Panc1 (cell line): ENCODE measurements around the gene PRELID3B. TPM values are rescaled to one million over a fixed set of nuclear protein-coding genes. Genes with fewer than 3 reads are reported as not detected.

Experiments
- ATAC-seq: fragments of 200-7000 bp; cut with Tn5 transposase; 2 replicates; pipeline ENCODE4 v1.9.1; 2020; ENCODE audit warnings: mild to moderate bottlenecking, moderate library complexity
- BruUV-seq: library from RNA; stranded (reverse); fragments of 400-500 nt; replicated peaks from 2 replicates; lab custom pipeline; 2021; lab: Mats Ljungman, UMichigan
- CTCF ChIA-PET: fragments of 300-600 bp; sonication (Branson Sonifier 250); formaldehyde crosslinking; loops from one replicate; lab custom pipeline; 2022; ENCODE audit warnings: antibody characterized with exemption; lab: Charles Lee
- POLR2A ChIA-PET: fragments of 300-600 bp; sonication (Branson Sonifier 250); formaldehyde crosslinking; loops from one replicate; lab custom pipeline; 2022; ENCODE audit warnings: antibody characterized with exemption; lab: Charles Lee
- DNase-seq: peaks from one replicate; pipeline ENCODE4 v3.0.0-alpha.2; 2010; ENCODE audit warnings: low read depth, low spot score
- H3K27ac ChIP-seq: 2 replicates; pipeline ENCODE4 v1.5.1; 2011; ENCODE audit warnings: mild to moderate bottlenecking, low read length, inconsistent platforms
- H3K27me3 ChIP-seq: fragments of 200-500 bp; sonication (Bioruptor generic); 2 replicates; pipeline ENCODE4 v1.6.0; 2014; ENCODE audit warnings: low read length, inconsistent platforms; ENCODE audit not compliant: control insufficient read depth, insufficient read depth
- H3K36me3 ChIP-seq: fragments of 200-500 bp; sonication (Bioruptor generic); 2 replicates; pipeline ENCODE4 v1.5.1; 2014; ENCODE audit warnings: inconsistent platforms, mild to moderate bottlenecking, low read length, moderate library complexity; ENCODE audit not compliant: control insufficient read depth, insufficient read depth
- H3K4me1 ChIP-seq: 2 replicates; pipeline ENCODE4 v1.5.1; 2011; ENCODE audit warnings: inconsistent platforms, mild to moderate bottlenecking, low read length, moderate library complexity; ENCODE audit not compliant: control insufficient read depth, insufficient read depth
- H3K4me3 ChIP-seq, 2 experiments: 2 replicates each; pipeline ENCODE4 v1.5.1; 2011 to 2012; ENCODE audit warnings: low read depth in 2 of 2, low read length in 2 of 2, mild to moderate bottlenecking in 2 of 2, inconsistent platforms in 1 of 2, moderate library complexity in 1 of 2
- H3K9me3 ChIP-seq: fragments of 200-500 bp; sonication (Bioruptor generic); 2 replicates; pipeline ENCODE4 v1.5.1; 2014; ENCODE audit warnings: low read depth, mild to moderate bottlenecking, inconsistent platforms, low read length, moderate library complexity; ENCODE audit not compliant: control insufficient read depth, insufficient read depth
- CTCF ChIP-seq: fragments of 450-650 bp; IDR thresholded peaks from 2 replicates; pipeline ENCODE4 v1.5.1; 2017; ENCODE audit warnings: mild to moderate bottlenecking
- POLR2AphosphoS5 ChIP-seq: IDR thresholded peaks from 2 replicates; pipeline ENCODE4 v1.6.1; 2012; ENCODE audit warnings: mild to moderate bottlenecking, low read depth, low read length, moderate library complexity
- REST ChIP-seq, 2 experiments: IDR thresholded peaks; 2 replicates each; pipeline ENCODE4 v1.6.1; 2011 to 2012; ENCODE audit warnings: low read depth in 2 of 2, control low read depth in 1 of 2, low read length in 1 of 2, mild to moderate bottlenecking in 1 of 2, moderate library complexity in 1 of 2; ENCODE audit not compliant: insufficient read depth in 1 of 2
- SIN3A ChIP-seq: IDR thresholded peaks from 2 replicates; pipeline ENCODE4 v1.6.1; 2012; ENCODE audit warnings: low read depth, mild to moderate bottlenecking, low read length, moderate library complexity, borderline replicate concordance; ENCODE audit not compliant: insufficient read depth
- TCF7L2 ChIP-seq: IDR thresholded peaks from 2 replicates; pipeline ENCODE4 v1.6.1; 2011; ENCODE audit warnings: mild to moderate bottlenecking, low read depth, low read length, inconsistent platforms
- in situ Hi-C: cut with HindIII; loops from 2 replicates; pipeline ENCODE4 v1.10.0; 2016; ENCODE audit warnings: low sequenced_read_pairs, low pct_unique_long_range_greater_than_20kb
- intact Hi-C: fragments of 100-400 bp; cut with micrococcal nuclease; formaldehyde crosslinking; loops from one replicate; pipeline ENCODE4 v1.10.0; 2022; ENCODE audit not compliant: unreplicated experiment
- total RNA-seq: library from RNA; stranded (reverse); gene quantifications from one replicate; pipeline ENCODE4 v1.2.1, GENCODE V29; 2021; ENCODE audit not compliant: unreplicated experiment

The PRELID3B gene
- total RNA-seq, 1 experiment from 2014 or later: 131 TPM

GRCh38 chr20:59018817-59019216, 23.8 kb downstream of the PRELID3B start:
- Histone ChIP-seq H3K27me3 (no peaks in the 10 kb centered on the region), H3K4me1 (no peaks in the 10 kb centered on the region), H3K4me3 (no peak overlapping the region), H3K27ac (no peak overlapping the region), H3K36me3 (no peaks in the 10 kb centered on the region), H3K9me3 (no peaks in the 10 kb centered on the region)
- in situ Hi-C loops: no loop called here
- POLR2A ChIA-PET: no interaction called here
- ATAC-seq (no peak), DNase-seq (no peak)
- no TSS peak for BruUV-seq
- CTCF ChIA-PET: no interaction called here
- TF ChIP-seq REST (IDR thresholded peaks at IDR 0.05; ENCODE audit: insufficient read depth in 1 of 2, low read depth in 2 of 2, low read length in 1 of 2): no peak
- TF ChIP-seq CTCF: no peak
- no peak for TF ChIP-seq SIN3A
- TF ChIP-seq POLR2AphosphoS5: no peak
- TF ChIP-seq TCF7L2: no peak
- intact Hi-C loops: no loop called here

GRCh38 chr20:59017493-59018231, 24.9 kb downstream of the PRELID3B start:
- no TSS peak for BruUV-seq
- POLR2A ChIA-PET: interaction anchor here (0.6 to 0.8 kb wide), 2 partner anchors 8 to 9 kb away, joined by 3 to 10 read pairs; no protein-coding TSS in a partner anchor
- Histone ChIP-seq H3K27ac (no peak overlapping the region), H3K4me3 (no peak overlapping the region), H3K9me3 (no peaks in the 10 kb centered on the region), H3K4me1 (no peaks in the 10 kb centered on the region), H3K36me3 (no peaks in the 10 kb centered on the region), H3K27me3 (no peaks in the 10 kb centered on the region)
- ATAC-seq: no peak
- CTCF ChIA-PET: no interaction called here
- DNase-seq: no peak
- in situ Hi-C loops (no loop called here), intact Hi-C loops (no loop called here)
- TF ChIP-seq SIN3A (no peak), REST (IDR thresholded peaks at IDR 0.05; ENCODE audit: insufficient read depth in 1 of 2, low read depth in 2 of 2, low read length in 1 of 2) (no peak)
